ENCODE results near the gene SOX6.

The SOX6 gene

DNA sequence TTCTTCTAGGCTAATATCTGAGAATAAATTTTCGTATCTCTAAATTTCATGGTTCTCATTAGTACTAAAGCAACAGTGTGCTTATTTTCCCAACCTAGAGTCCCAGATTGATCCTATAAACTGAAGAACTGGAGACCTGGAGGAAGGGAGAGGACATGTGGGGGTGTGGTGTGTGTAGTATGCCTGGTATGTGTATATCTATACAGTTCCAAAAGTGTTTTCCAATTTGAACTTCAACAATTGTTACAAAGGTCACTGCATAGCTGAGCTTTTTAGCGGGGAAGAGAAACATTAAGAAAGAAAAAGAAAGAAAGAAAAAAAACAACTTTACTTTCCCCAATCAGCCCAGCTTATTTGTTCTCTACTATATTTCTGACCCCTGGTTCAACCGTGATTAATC is 152.1 kb downstream of the SOX6 start:
- TF ChIP-seq SIN3A (IDR thresholded peaks at IDR 0.05; ENCODE audit: borderline replicate concordance, insufficient read depth, low read length) (no peak), FOXP2 (optimal IDR thresholded peaks at IDR 0.05; ENCODE audit: borderline replicate concordance, extremely low read depth, extremely low read length, insufficient read depth) (no peak), POLR2AphosphoS5 (IDR thresholded peaks at IDR 0.05; ENCODE audit: low read depth, low read length) (no peak), TAF1 (IDR thresholded peaks at IDR 0.05; ENCODE audit: borderline replicate concordance, insufficient read depth, low read length) (no peak)
- TF ChIP-seq, protein P1, sequence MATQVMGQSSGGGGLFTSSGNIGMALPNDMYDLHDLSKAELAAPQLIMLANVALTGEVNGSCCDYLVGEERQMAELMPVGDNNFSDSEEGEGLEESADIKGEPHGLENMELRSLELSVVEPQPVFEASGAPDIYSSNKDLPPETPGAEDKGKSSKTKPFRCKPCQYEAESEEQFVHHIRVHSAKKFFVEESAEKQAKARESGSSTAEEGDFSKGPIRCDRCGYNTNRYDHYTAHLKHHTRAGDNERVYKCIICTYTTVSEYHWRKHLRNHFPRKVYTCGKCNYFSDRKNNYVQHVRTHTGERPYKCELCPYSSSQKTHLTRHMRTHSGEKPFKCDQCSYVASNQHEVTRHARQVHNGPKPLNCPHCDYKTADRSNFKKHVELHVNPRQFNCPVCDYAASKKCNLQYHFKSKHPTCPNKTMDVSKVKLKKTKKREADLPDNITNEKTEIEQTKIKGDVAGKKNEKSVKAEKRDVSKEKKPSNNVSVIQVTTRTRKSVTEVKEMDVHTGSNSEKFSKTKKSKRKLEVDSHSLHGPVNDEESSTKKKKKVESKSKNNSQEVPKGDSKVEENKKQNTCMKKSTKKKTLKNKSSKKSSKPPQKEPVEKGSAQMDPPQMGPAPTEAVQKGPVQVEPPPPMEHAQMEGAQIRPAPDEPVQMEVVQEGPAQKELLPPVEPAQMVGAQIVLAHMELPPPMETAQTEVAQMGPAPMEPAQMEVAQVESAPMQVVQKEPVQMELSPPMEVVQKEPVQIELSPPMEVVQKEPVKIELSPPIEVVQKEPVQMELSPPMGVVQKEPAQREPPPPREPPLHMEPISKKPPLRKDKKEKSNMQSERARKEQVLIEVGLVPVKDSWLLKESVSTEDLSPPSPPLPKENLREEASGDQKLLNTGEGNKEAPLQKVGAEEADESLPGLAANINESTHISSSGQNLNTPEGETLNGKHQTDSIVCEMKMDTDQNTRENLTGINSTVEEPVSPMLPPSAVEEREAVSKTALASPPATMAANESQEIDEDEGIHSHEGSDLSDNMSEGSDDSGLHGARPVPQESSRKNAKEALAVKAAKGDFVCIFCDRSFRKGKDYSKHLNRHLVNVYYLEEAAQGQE (IDR thresholded peaks at IDR 0.05; ENCODE audit: insufficient read depth in 1 of 2, low read depth in 2 of 2, low read length in 2 of 2), result no peak

DNA sequence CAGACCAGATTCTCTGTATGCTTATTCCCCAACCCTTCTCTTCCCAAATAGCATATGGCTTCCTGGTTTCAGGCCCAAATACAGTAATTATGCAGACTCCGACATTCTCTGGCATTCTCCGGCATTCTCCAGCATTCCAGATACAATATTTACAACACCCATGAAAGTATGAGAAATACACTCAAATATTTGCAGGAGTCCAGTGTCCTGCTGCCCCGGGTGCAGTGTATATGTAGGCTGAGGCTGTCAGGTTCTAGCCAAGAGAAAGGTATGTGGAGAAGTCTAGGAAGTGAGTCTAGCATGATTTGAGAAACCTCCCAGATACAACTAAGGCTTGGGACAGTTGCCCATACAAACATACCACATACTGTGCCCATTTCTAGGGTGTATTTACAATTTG is 160.7 kb downstream of the SOX6 start:
- no peak for TF ChIP-seq TAF1 (IDR thresholded peaks at IDR 0.05; ENCODE audit: borderline replicate concordance, insufficient read depth, low read length)
- TF ChIP-seq SIN3A (IDR thresholded peaks at IDR 0.05; ENCODE audit: borderline replicate concordance, insufficient read depth, low read length), result no peak
- no peak for TF ChIP-seq POLR2AphosphoS5 (IDR thresholded peaks at IDR 0.05; ENCODE audit: low read depth, low read length)
- no peak for TF ChIP-seq FOXP2 (optimal IDR thresholded peaks at IDR 0.05; ENCODE audit: borderline replicate concordance, extremely low read depth, extremely low read length, insufficient read depth)
- TF ChIP-seq, protein P1 (IDR thresholded peaks at IDR 0.05; ENCODE audit: insufficient read depth in 1 of 2, low read depth in 2 of 2, low read length in 2 of 2), result no peak

DNA sequence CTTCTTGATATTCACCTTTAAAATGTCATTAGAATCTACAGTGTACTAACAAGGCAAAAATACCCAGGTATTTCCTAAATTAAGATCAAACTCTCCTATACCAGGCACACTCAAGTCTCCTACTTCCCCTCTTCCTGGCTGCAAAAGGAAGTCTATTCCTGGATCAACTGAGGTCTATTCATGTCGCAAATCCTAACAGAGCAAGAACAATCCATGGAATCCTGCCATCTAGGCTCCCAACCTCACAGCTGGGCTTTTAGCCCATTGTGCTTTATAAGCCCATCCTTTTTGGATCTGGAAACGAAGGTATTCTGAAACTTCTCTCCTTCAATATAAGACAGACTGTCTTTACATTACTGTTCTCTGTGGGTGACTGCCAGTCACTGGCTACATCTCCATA is 161.8 kb downstream of the SOX6 start:
- TF ChIP-seq, protein P1 (IDR thresholded peaks at IDR 0.05; ENCODE audit: insufficient read depth in 1 of 2, low read depth in 2 of 2, low read length in 2 of 2), result no peak
- TF ChIP-seq POLR2AphosphoS5 (IDR thresholded peaks at IDR 0.05; ENCODE audit: low read depth, low read length), result no peak
- no peak for TF ChIP-seq FOXP2 (optimal IDR thresholded peaks at IDR 0.05; ENCODE audit: borderline replicate concordance, extremely low read depth, extremely low read length, insufficient read depth)
- TF ChIP-seq SIN3A (IDR thresholded peaks at IDR 0.05; ENCODE audit: borderline replicate concordance, insufficient read depth, low read length), result no peak
- TF ChIP-seq TAF1 (IDR thresholded peaks at IDR 0.05; ENCODE audit: borderline replicate concordance, insufficient read depth, low read length), result no peak

DNA sequence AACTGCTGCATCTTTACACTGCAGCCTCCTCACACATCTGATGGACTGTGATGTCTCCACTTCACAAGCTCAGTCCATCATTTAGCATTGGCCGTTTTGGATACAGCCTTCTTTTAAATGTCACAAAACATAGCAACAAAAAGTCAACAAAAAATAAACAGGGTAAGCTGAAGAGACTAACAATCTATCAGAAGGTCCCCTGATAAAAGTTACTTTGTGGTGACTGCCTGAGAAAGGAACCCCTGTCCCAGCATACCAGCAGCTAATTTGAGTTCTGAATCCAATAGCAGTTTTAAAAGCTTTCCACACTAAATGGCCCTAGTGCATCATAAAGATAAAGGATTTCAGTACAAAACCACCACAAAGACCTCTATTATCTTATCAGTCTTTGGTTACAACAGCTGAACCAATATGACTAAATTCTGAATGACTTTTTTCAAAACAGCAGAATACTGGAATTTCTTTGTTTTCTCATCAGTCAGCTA is 162.4 kb downstream of the SOX6 start:
- no peak for TF ChIP-seq TAF1 (IDR thresholded peaks at IDR 0.05; ENCODE audit: borderline replicate concordance, insufficient read depth, low read length)
- no peak for TF ChIP-seq SIN3A (IDR thresholded peaks at IDR 0.05; ENCODE audit: borderline replicate concordance, insufficient read depth, low read length)
- TF ChIP-seq POLR2AphosphoS5 (IDR thresholded peaks at IDR 0.05; ENCODE audit: low read depth, low read length), result no peak
- TF ChIP-seq, protein P1 (IDR thresholded peaks at IDR 0.05; ENCODE audit: insufficient read depth in 1 of 2, low read depth in 2 of 2, low read length in 2 of 2), result no peak
- TF ChIP-seq FOXP2 (optimal IDR thresholded peaks at IDR 0.05; ENCODE audit: borderline replicate concordance, extremely low read depth, extremely low read length, insufficient read depth), result no peak

DNA sequence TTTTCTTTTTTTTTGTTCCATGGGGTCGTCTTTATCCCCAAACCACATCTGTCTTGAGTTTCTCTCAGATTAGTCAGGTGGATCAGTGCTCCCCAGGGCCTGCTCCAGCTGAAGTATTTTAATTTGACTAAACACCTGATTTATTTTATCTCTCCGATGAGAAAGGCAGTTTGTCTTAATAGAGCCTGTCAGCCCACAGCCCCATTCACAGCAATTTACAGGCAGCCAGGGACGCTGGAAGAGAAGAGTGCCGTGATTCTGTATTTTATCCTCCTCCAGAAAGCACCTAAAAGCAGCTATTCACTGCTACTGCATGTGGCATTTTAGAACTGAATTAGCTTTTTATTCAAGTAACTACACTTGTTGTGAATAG is 164.5 kb downstream of the SOX6 start:
- TF ChIP-seq TAF1 (IDR thresholded peaks at IDR 0.05; ENCODE audit: borderline replicate concordance, insufficient read depth, low read length) (no peak), POLR2AphosphoS5 (IDR thresholded peaks at IDR 0.05; ENCODE audit: low read depth, low read length) (no peak), FOXP2 (optimal IDR thresholded peaks at IDR 0.05; ENCODE audit: borderline replicate concordance, extremely low read depth, extremely low read length, insufficient read depth) (no peak), SIN3A (IDR thresholded peaks at IDR 0.05; ENCODE audit: borderline replicate concordance, insufficient read depth, low read length) (no peak)
- TF ChIP-seq, protein P1 (IDR thresholded peaks at IDR 0.05; ENCODE audit: insufficient read depth in 1 of 2, low read depth in 2 of 2, low read length in 2 of 2), result no peak
